Measurements from ENCODE around the gene UBE2V1. TPM values are rescaled to one million over a fixed set of nuclear protein-coding genes. Genes with fewer than 3 reads are reported as not detected.

UBE2V1 gene
- total and polyA plus RNA-seq, 2 donors (not counting 3 experiments of a cell fraction or from before 2014, with no cell fraction given), result 145 to 156 TPM

GRCh38 chr20:50068041-50068651 lies 44.8 kb downstream of the UBE2V1 start:
- intact Hi-C loops (cut with micrococcal nuclease) (loop anchor here (5.0 kb wide), 1 partner anchor 36 kb away; no protein-coding TSS in a partner anchor), dilution Hi-C loops (cut with MboI; ENCODE audit: extremely low pct_ligation_motif_present, low sequenced_read_pairs) (no loop called here)
- no peaks in the 10 kb centered on the region for H3K4me1 ChIP-seq (ENCODE audit: control insufficient read depth, extremely low read depth, insufficient read depth, low read length)
- TF ChIP-seq JUN (IDR thresholded peaks at IDR 0.05; ENCODE audit: borderline replicate concordance, insufficient read depth, insufficient read length, low read depth) (no peak), POLR2AphosphoS5 (IDR thresholded peaks at IDR 0.05; ENCODE audit: insufficient read depth, low read depth, low read length) (no peak), MAX (IDR thresholded peaks at IDR 0.05; ENCODE audit: insufficient read depth, insufficient read length) (no peak), GATA2 (IDR thresholded peaks at IDR 0.05; ENCODE audit: insufficient read depth, insufficient read length, low read depth, low read length) (no peak)
- H3K4me2 ChIP-seq (ENCODE audit: insufficient read depth, low read length), result no peak overlapping the region
- no peaks in the 10 kb centered on the region for H3K9me1 ChIP-seq (replicated peaks; ENCODE audit: control insufficient read depth, extremely low read depth, insufficient read depth, low read length)
- H3K36me3 ChIP-seq (ENCODE audit: control insufficient read depth in 2 of 2, extremely low read depth in 1 of 2, insufficient read depth in 2 of 2, low read length in 2 of 2), result no peaks in the 10 kb centered on the region
- BruUV-seq (replicated peaks), result no TSS peak
- CTCF ChIA-PET, result interaction anchor here (0.7 to 19.6 kb wide), 3 partner anchors 17 to 87 kb away, joined by 3 to 1187 read pairs (median 5); partner anchors contain the start of gene SNAI1
- no peaks in the 10 kb centered on the region for H3K79me2 ChIP-seq (ENCODE audit: control insufficient read depth, insufficient read depth, low read length)
- H2AFZ ChIP-seq (ENCODE audit: low read depth, low read length), result no peak overlapping the region
- POLR2A ChIA-PET, result interaction anchor here (4.2 kb wide), 1 partner anchor 85 kb away, joined by 34 read pairs; the partner anchor contains the start of gene SNAI1
- FAIRE-seq (no peak), DNase-seq (ENCODE audit: low read depth, low spot score) (no peak)
- H4K20me1 ChIP-seq (replicated peaks; ENCODE audit: control insufficient read depth, extremely low read depth, insufficient read depth, low read length), result no peaks in the 10 kb centered on the region
- no peak overlapping the region for H3K27ac ChIP-seq (ENCODE audit: insufficient read depth, low read depth, low read length)
- H3K4me3 ChIP-seq (replicated peaks in 1 of 3; ENCODE audit: insufficient read depth in 1 of 3, low read depth in 1 of 3, low read length in 3 of 3), result no peak overlapping the region
- H3K9ac ChIP-seq (replicated peaks; ENCODE audit: extremely low read depth, insufficient read depth, low read length), result no peak overlapping the region
- no peaks in the 10 kb centered on the region for H3K9me3 ChIP-seq (replicated peaks; ENCODE audit: control insufficient read depth, insufficient read depth, low read length)
- H3K27me3 ChIP-seq (ENCODE audit: control insufficient read depth in 2 of 2, insufficient read depth in 2 of 2, low read length in 2 of 2), result no peaks in the 10 kb centered on the region

DNA sequence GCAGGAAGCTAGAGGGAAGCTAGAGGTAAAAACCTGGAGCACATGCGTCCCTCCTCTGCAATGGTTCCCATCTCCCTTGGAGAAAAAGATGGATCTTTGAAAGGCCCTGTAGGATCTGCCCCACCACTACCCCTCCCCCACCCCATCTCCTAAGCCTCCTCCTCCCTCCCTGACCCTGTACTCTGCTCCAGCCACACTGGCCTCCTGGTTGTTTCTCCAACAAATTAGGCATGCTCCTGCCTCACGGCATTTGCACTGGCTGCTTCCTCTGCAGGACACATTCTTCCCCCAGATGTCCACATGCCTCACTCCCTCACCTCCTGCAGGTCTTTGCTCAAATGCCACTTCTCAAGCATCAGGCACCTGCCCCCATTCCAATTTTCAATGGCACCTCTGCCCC lies 45.5 kb downstream of the UBE2V1 start:
- Histone ChIP-seq H3K4me3 (replicated peaks in 1 of 3; ENCODE audit: insufficient read depth in 1 of 3, low read depth in 1 of 3, low read length in 3 of 3) (no peak overlapping the region), H4K20me1 (replicated peaks; ENCODE audit: control insufficient read depth, extremely low read depth, insufficient read depth, low read length) (no peaks in the 10 kb centered on the region), H3K79me2 (ENCODE audit: control insufficient read depth, insufficient read depth, low read length) (no peaks in the 10 kb centered on the region), H3K9me3 (replicated peaks; ENCODE audit: control insufficient read depth, insufficient read depth, low read length) (no peaks in the 10 kb centered on the region), H3K4me2 (ENCODE audit: insufficient read depth, low read length) (no peak overlapping the region), H3K27me3 (ENCODE audit: control insufficient read depth in 2 of 2, insufficient read depth in 2 of 2, low read length in 2 of 2) (no peaks in the 10 kb centered on the region), H2AFZ (ENCODE audit: low read depth, low read length) (no peak overlapping the region), H3K4me1 (ENCODE audit: control insufficient read depth, extremely low read depth, insufficient read depth, low read length) (no peaks in the 10 kb centered on the region), H3K9me1 (replicated peaks; ENCODE audit: control insufficient read depth, extremely low read depth, insufficient read depth, low read length) (no peaks in the 10 kb centered on the region), H3K36me3 (ENCODE audit: control insufficient read depth in 2 of 2, extremely low read depth in 1 of 2, insufficient read depth in 2 of 2, low read length in 2 of 2) (no peaks in the 10 kb centered on the region), H3K27ac (ENCODE audit: insufficient read depth, low read depth, low read length) (no peak overlapping the region), H3K9ac (replicated peaks; ENCODE audit: extremely low read depth, insufficient read depth, low read length) (no peak overlapping the region)
- ChIA-PET POLR2A (interaction anchor here (1.7 kb wide), 1 partner anchor 84 kb away, joined by 4 read pairs; the partner anchor contains the start of gene SNAI1), CTCF (interaction anchor here (19.6 kb wide), 1 partner anchor 86 kb away, joined by 1187 read pairs; the partner anchor contains the start of gene SNAI1)
- no TSS peak for BruUV-seq (replicated peaks)
- DNase-seq (ENCODE audit: low read depth, low spot score), result no peak
- dilution Hi-C loops (cut with MboI; ENCODE audit: extremely low pct_ligation_motif_present, low sequenced_read_pairs) (no loop called here), intact Hi-C loops (cut with micrococcal nuclease) (loop anchor here (5.0 kb wide), 1 partner anchor 35 kb away; no protein-coding TSS in a partner anchor)
- no peak for TF ChIP-seq MAX (IDR thresholded peaks at IDR 0.05; ENCODE audit: insufficient read depth, insufficient read length)
- TF ChIP-seq MYC (IDR thresholded peaks at IDR 0.05; ENCODE audit: low read depth, low read length), result no peak
- TF ChIP-seq JUN (IDR thresholded peaks at IDR 0.05; ENCODE audit: borderline replicate concordance, insufficient read depth, insufficient read length, low read depth), result no peak
- no peak for TF ChIP-seq GATA2 (IDR thresholded peaks at IDR 0.05; ENCODE audit: insufficient read depth, insufficient read length, low read depth, low read length)
- no peak for TF ChIP-seq FOS (IDR thresholded peaks at IDR 0.05; ENCODE audit: borderline replicate concordance, insufficient read depth, low read length)
- TF ChIP-seq POLR2A (IDR thresholded peaks at IDR 0.05; ENCODE audit: low read depth, low read length), result no peak
- no peak for TF ChIP-seq EZH2 (IDR thresholded peaks at IDR 0.05; ENCODE audit: borderline replicate concordance, low read depth, low read length, severe bottlenecking)
- no peak for TF ChIP-seq POLR2AphosphoS5 (IDR thresholded peaks at IDR 0.05; ENCODE audit: insufficient read depth, low read depth, low read length)
- no peak for TF ChIP-seq CTCF (IDR thresholded peaks at IDR 0.05; ENCODE audit: extremely low read depth in 1 of 2, insufficient read depth in 1 of 2, low read depth in 1 of 2, low read length in 2 of 2)
- no peak for FAIRE-seq

Data from endothelial cell of umbilical vein (primary cell).